ENCODE measurements around the gene MMD2. TPM values are rescaled to one million over a fixed set of nuclear protein-coding genes. Genes with fewer than 3 reads are reported as not detected.

MMD2 gene
- total RNA-seq, 1 experiment from 2014 or later: not detected

DNA sequence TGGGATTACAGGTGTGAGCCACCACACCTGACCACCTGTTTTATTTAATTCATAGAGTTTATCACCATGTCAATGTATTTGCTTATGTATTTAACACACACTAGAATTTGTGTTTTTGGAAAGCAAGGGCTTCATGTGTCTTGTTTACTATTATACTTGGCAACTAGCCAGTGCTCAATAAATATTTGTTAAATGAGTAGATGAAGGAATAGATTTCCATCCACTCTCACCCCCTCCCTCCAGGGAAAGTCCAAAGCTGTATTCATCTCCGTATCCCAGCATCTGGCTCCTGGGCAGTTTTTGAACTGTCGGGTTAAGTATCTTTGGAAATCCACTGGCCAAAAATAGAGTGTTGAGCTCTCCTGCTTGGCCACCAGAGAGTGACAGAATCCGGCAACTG lies 70.8 kb downstream of the MMD2 start:
- ChIA-PET POLR2A (no interaction called here), CTCF (interaction anchor here (0.7 to 1.7 kb wide), 2 partner anchors 13 to 58 kb away, joined by 3 read pairs; no protein-coding TSS in a partner anchor)
- Mint-ChIP-seq H3K4me1 (peaks cover 4% of the 10 kb centered on the region), H3K27me3 (ENCODE audit: low read depth) (peaks cover 4% of the 10 kb centered on the region), H3K36me3 (no peaks in the 10 kb centered on the region), H3K4me3 (no peak overlapping the region), H3K9me3 (no peaks in the 10 kb centered on the region), H3K27ac (no peak overlapping the region)
- no peak for DNase-seq (ENCODE audit: low spot score)
- no peak for TF ChIP-seq ZNF396 (CRISPR knock-in tag; IDR thresholded peaks at IDR 0.05; ENCODE audit: borderline replicate concordance)
- no peak for TF ChIP-seq MYBL2 (CRISPR knock-in tag; IDR thresholded peaks at IDR 0.05)
- TF ChIP-seq, protein P1, sequence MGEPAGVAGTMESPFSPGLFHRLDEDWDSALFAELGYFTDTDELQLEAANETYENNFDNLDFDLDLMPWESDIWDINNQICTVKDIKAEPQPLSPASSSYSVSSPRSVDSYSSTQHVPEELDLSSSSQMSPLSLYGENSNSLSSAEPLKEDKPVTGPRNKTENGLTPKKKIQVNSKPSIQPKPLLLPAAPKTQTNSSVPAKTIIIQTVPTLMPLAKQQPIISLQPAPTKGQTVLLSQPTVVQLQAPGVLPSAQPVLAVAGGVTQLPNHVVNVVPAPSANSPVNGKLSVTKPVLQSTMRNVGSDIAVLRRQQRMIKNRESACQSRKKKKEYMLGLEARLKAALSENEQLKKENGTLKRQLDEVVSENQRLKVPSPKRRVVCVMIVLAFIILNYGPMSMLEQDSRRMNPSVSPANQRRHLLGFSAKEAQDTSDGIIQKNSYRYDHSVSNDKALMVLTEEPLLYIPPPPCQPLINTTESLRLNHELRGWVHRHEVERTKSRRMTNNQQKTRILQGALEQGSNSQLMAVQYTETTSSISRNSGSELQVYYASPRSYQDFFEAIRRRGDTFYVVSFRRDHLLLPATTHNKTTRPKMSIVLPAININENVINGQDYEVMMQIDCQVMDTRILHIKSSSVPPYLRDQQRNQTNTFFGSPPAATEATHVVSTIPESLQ (CRISPR knock-in tag; IDR thresholded peaks at IDR 0.05): no peak
- TF ChIP-seq IRF2 (CRISPR knock-in tag; IDR thresholded peaks at IDR 0.05; ENCODE audit: borderline replicate concordance, low read depth): no peak
- no peak for ATAC-seq

DNA sequence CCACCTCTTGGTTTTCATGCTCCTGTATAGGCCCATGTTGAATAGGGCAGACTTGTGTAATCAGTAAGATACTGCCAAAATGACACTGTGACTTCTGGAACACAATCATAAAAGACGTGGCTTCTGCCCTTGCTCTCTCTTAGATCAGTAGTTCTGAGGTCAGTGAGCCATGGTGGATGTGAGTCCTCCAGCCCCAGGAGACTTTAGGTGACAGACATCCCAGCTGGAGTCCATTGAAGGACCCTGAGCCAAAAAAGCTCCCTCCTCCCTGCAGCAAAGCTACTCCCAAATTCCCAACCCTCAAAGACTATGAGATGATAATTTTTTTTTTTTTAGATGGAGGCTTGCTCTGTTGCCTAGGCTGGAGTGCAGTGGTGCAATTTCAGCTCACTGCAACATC lies 72.3 kb downstream of the MMD2 start:
- Mint-ChIP-seq H3K4me3 (no peak overlapping the region), H3K36me3 (no peaks in the 10 kb centered on the region), H3K9me3 (no peaks in the 10 kb centered on the region), H3K27me3 (ENCODE audit: low read depth) (peaks cover 14% of the 10 kb centered on the region), H3K27ac (no peak overlapping the region), H3K4me1 (peaks cover 13% of the 10 kb centered on the region)
- CTCF ChIA-PET: interaction anchor here (5.5 kb wide), 1 partner anchor 94 kb away, joined by 72 read pairs; no protein-coding TSS in a partner anchor
- TF ChIP-seq, protein P2, sequence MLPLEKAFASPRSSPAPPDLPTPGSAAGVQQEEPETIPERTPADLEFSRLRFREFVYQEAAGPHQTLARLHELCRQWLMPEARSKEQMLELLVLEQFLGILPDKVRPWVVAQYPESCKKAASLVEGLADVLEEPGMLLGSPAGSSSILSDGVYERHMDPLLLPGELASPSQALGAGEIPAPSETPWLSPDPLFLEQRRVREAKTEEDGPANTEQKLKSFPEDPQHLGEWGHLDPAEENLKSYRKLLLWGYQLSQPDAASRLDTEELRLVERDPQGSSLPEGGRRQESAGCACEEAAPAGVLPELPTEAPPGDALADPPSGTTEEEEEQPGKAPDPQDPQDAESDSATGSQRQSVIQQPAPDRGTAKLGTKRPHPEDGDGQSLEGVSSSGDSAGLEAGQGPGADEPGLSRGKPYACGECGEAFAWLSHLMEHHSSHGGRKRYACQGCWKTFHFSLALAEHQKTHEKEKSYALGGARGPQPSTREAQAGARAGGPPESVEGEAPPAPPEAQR (CRISPR knock-in tag; IDR thresholded peaks at IDR 0.05): no peak
- no peak for TF ChIP-seq GABPB1 (CRISPR knock-in tag; IDR thresholded peaks at IDR 0.05)
- TF ChIP-seq, protein P3, sequence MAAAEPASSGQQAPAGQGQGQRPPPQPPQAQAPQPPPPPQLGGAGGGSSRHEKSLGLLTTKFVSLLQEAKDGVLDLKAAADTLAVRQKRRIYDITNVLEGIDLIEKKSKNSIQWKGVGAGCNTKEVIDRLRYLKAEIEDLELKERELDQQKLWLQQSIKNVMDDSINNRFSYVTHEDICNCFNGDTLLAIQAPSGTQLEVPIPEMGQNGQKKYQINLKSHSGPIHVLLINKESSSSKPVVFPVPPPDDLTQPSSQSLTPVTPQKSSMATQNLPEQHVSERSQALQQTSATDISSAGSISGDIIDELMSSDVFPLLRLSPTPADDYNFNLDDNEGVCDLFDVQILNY (CRISPR knock-in tag; IDR thresholded peaks at IDR 0.05): no peak
- ATAC-seq: no peak
- POLR2A ChIA-PET: no interaction called here
- DNase-seq (ENCODE audit: low spot score): no peak

DNA sequence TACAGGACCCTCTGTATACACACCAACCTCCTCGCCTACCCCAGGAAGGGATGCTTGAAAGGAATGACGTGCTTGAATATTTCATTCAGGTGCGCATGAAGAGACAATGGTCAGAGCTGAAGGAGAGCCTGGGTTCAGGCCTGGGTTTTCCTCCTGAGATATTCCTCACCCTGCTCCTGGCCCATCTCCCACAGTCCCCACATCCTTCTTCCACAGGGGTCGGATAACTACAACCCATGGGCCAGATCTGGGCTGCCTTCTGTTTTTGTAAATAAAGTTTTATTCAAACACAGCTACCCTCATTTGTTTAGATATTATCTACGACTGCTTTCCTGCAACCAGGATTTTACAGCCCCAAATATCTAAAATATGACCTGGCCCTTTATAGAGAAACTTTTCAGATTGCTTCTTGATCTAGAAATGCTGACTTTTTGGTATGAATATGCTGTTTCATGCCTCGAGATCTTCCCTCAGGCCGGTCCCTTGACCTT lies 73.6 kb downstream of the MMD2 start:
- peaks cover 13% of the 10 kb centered on the region for H3K4me1 Mint-ChIP-seq
- peaks cover 12% of the 10 kb centered on the region; the same call in 1 of the 2 replicates for H3K27me3 Mint-ChIP-seq (ENCODE audit: low read depth)
- no peaks in the 10 kb centered on the region for H3K9me3 Mint-ChIP-seq
- ChIA-PET CTCF (interaction anchor here (3.6 to 5.5 kb wide), 2 partner anchors 40 to 93 kb away, joined by 41 to 72 read pairs; no protein-coding TSS in a partner anchor), POLR2A (no interaction called here)
- no peak overlapping the region for H3K4me3 Mint-ChIP-seq
- ATAC-seq: no peak
- no peaks in the 10 kb centered on the region for H3K36me3 Mint-ChIP-seq
- DNase-seq (ENCODE audit: low spot score): no peak
- H3K27ac Mint-ChIP-seq: no peak overlapping the region
- TF ChIP-seq TP53 (CRISPR knock-in tag; IDR thresholded peaks at IDR 0.05) (no peak), ESRRA (CRISPR knock-in tag; IDR thresholded peaks at IDR 0.05; ENCODE audit: borderline replicate concordance) (no peak), ZNF121 (CRISPR knock-in tag; IDR thresholded peaks at IDR 0.05) (no peak), ZNF416 (CRISPR knock-in tag; IDR thresholded peaks at IDR 0.05) (no peak), GABPB1 (CRISPR knock-in tag; IDR thresholded peaks at IDR 0.05) (no peak), GRHL2 (CRISPR knock-in tag; IDR thresholded peaks at IDR 0.05; ENCODE audit: insufficient replicate concordance, severe bottlenecking) (no peak), SMAD3 (CRISPR knock-in tag; IDR thresholded peaks at IDR 0.05; ENCODE audit: borderline replicate concordance) (no peak), IRF2 (CRISPR knock-in tag; IDR thresholded peaks at IDR 0.05; ENCODE audit: borderline replicate concordance, low read depth) (no peak), NR3C1 (CRISPR knock-in tag; conservative IDR thresholded peaks at IDR 0.05; ENCODE audit: low read depth) (no peak)
- TF ChIP-seq, protein P4, sequence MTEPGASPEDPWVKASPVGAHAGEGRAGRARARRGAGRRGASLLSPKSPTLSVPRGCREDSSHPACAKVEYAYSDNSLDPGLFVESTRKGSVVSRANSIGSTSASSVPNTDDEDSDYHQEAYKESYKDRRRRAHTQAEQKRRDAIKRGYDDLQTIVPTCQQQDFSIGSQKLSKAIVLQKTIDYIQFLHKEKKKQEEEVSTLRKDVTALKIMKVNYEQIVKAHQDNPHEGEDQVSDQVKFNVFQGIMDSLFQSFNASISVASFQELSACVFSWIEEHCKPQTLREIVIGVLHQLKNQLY (CRISPR knock-in tag; IDR thresholded peaks at IDR 0.05): no peak
- TF ChIP-seq, protein P5, sequence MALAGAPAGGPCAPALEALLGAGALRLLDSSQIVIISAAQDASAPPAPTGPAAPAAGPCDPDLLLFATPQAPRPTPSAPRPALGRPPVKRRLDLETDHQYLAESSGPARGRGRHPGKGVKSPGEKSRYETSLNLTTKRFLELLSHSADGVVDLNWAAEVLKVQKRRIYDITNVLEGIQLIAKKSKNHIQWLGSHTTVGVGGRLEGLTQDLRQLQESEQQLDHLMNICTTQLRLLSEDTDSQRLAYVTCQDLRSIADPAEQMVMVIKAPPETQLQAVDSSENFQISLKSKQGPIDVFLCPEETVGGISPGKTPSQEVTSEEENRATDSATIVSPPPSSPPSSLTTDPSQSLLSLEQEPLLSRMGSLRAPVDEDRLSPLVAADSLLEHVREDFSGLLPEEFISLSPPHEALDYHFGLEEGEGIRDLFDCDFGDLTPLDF (CRISPR knock-in tag; IDR thresholded peaks at IDR 0.05): no peak
- TF ChIP-seq, protein P6, sequence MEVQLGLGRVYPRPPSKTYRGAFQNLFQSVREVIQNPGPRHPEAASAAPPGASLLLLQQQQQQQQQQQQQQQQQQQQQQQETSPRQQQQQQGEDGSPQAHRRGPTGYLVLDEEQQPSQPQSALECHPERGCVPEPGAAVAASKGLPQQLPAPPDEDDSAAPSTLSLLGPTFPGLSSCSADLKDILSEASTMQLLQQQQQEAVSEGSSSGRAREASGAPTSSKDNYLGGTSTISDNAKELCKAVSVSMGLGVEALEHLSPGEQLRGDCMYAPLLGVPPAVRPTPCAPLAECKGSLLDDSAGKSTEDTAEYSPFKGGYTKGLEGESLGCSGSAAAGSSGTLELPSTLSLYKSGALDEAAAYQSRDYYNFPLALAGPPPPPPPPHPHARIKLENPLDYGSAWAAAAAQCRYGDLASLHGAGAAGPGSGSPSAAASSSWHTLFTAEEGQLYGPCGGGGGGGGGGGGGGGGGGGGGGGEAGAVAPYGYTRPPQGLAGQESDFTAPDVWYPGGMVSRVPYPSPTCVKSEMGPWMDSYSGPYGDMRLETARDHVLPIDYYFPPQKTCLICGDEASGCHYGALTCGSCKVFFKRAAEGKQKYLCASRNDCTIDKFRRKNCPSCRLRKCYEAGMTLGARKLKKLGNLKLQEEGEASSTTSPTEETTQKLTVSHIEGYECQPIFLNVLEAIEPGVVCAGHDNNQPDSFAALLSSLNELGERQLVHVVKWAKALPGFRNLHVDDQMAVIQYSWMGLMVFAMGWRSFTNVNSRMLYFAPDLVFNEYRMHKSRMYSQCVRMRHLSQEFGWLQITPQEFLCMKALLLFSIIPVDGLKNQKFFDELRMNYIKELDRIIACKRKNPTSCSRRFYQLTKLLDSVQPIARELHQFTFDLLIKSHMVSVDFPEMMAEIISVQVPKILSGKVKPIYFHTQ (CRISPR knock-in tag; IDR thresholded peaks at IDR 0.05): no peak
- TF ChIP-seq, protein P7, sequence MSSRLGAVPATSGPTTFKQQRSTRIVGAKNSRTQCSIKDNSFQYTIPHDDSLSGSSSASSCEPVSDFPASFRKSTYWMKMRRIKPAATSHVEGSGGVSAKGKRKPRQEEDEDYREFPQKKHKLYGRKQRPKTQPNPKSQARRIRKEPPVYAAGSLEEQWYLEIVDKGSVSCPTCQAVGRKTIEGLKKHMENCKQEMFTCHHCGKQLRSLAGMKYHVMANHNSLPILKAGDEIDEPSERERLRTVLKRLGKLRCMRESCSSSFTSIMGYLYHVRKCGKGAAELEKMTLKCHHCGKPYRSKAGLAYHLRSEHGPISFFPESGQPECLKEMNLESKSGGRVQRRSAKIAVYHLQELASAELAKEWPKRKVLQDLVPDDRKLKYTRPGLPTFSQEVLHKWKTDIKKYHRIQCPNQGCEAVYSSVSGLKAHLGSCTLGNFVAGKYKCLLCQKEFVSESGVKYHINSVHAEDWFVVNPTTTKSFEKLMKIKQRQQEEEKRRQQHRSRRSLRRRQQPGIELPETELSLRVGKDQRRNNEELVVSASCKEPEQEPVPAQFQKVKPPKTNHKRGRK (CRISPR knock-in tag; IDR thresholded peaks at IDR 0.05; ENCODE audit: borderline replicate concordance): no peak

All from WTC11 (cell line).